A549 (cell line): ENCODE data around the gene CKS2. TPM values are rescaled to one million over a fixed set of nuclear protein-coding genes. Genes with fewer than 3 reads are reported as not detected.

Experiments
- ATAC-seq, 2 experiments: fragments of 200-7000 bp in 1 of 2; fragments of >200 bp in 1 of 2; cut with Nextera tagmentation in 1 of 2; cut with Tn5 transposase in 1 of 2; 3 replicates each; pipeline versions ENCODE4 v1.8.0 to v1.9.1; 2018 to 2020; ENCODE audit warnings: mild to moderate bottlenecking in 1 of 2, moderate library complexity in 1 of 2
- CTCF ChIA-PET: fragments of 300-600 bp; sonication (Branson Sonifier 250); formaldehyde crosslinking; extraction: SDS; loops from one replicate; lab custom pipeline; 2021; ENCODE audit warnings: antibody characterized with exemption, inconsistent platforms; lab: Yijun Ruan, JAX
- POLR2A ChIA-PET: fragments of 350-600 bp; formaldehyde crosslinking; extraction: SDS; loops from one replicate; lab custom pipeline; 2021; ENCODE audit warnings: antibody characterized with exemption, inconsistent platforms; lab: Yijun Ruan, JAX
- DNase-seq, 2 experiments: peaks; one replicate each; pipeline versions ENCODE4 v3.0.0 to v3.0.0-alpha.2; 2011 to 2016; ENCODE audit warnings: low read depth in 1 of 2, low spot score in 1 of 2
- FAIRE-seq: peaks from 2 replicates; lab custom pipeline; 2011; peaks lifted over from hg19 to GRCh38; lab: Jason Lieb, UNC
- H3K27ac ChIP-seq, 2 experiments: fragments of >200 bp; sonication (Bioruptor Twin); formaldehyde crosslinking; 3 replicates each; pipeline ENCODE4 v1.5.1; 2016 to 2017
- H3K4me1 ChIP-seq: fragments of >200 bp; sonication (Bioruptor Twin); formaldehyde crosslinking; 3 replicates; pipeline ENCODE4 v1.6.1; 2016
- H3K4me2 ChIP-seq: fragments of >200 bp; sonication (Bioruptor Twin); formaldehyde crosslinking; 3 replicates; pipeline ENCODE4 v1.6.1; 2016
- H3K4me3 ChIP-seq: fragments of >200 bp; sonication (Bioruptor Twin); formaldehyde crosslinking; 3 replicates; pipeline ENCODE4 v1.5.1; 2016
- H3K9me3 ChIP-seq: fragments of >200 bp; sonication (Bioruptor Twin); formaldehyde crosslinking; 3 replicates; pipeline ENCODE4 v1.6.1; 2016
- BCL3 ChIP-seq: fragments of >200 bp; sonication (Bioruptor Twin); formaldehyde crosslinking; IDR thresholded peaks from 3 replicates; pipeline ENCODE4 v1.6.1; 2016
- CBX8 ChIP-seq: fragments of 200-600 bp; sonication (generic); IDR thresholded peaks from 2 replicates; pipeline ENCODE4 v1.6.1; 2016
- CTCF ChIP-seq: fragments of >200 bp; sonication (Bioruptor Twin); formaldehyde crosslinking; IDR thresholded peaks from 3 replicates; pipeline ENCODE4 v1.5.1; 2016
- ELK1 ChIP-seq: fragments of 150-350 bp; IDR thresholded peaks from 2 replicates; pipeline ENCODE4 v1.6.1; 2014; ENCODE audit warnings: low read depth, mild to moderate bottlenecking, low read length
- EP300 ChIP-seq, 2 experiments: fragments of >200 bp; sonication (Bioruptor Twin); formaldehyde crosslinking; IDR thresholded peaks; 2 replicates in 1 of 2; 3 replicates in 1 of 2; pipeline ENCODE4 v1.6.1; 2016 to 2017
- FOSB ChIP-seq: fragments of 250-450 bp; sonication (Bioruptor Pico); IDR thresholded peaks from 2 replicates; pipeline ENCODE4 v1.5.0; 2020; ENCODE audit warnings: mild to moderate bottlenecking, moderate library complexity
- FOSL2 ChIP-seq, 2 experiments: fragments of 450-650 bp in 1 of 2; fragments of >200 bp in 1 of 2; sonication (Bioruptor Twin) in 1 of 2; formaldehyde crosslinking; IDR thresholded peaks; 2 replicates each; pipeline versions ENCODE4 v1.5.0 to v1.6.1; 2016 to 2020; ENCODE audit warnings: mild to moderate bottlenecking in 1 of 2, moderate library complexity in 1 of 2
- FOXS1 ChIP-seq: fragments of 250-450 bp; sonication (Bioruptor Pico); IDR thresholded peaks from 2 replicates; pipeline ENCODE4 v1.5.0; 2020; ENCODE audit warnings: mild to moderate bottlenecking, moderate library complexity
- GATA3 ChIP-seq: IDR thresholded peaks from 2 replicates; pipeline ENCODE4 v1.6.1; 2012; ENCODE audit warnings: borderline replicate concordance
- HES2 ChIP-seq: fragments of >200 bp; sonication (Bioruptor Twin); formaldehyde crosslinking; IDR thresholded peaks from 2 replicates; pipeline ENCODE4 v1.6.1; 2016
- HOXB5 ChIP-seq: fragments of 250-450 bp; sonication (Bioruptor Pico); IDR thresholded peaks from 2 replicates; pipeline ENCODE4 v1.5.0; 2020; ENCODE audit warnings: mild to moderate bottlenecking, moderate library complexity
- MAZ ChIP-seq: fragments of 150-350 bp; IDR thresholded peaks from 2 replicates; pipeline ENCODE4 v1.6.1; 2014; ENCODE audit warnings: antibody characterized with exemption, low read depth, low read length, borderline replicate concordance
- NFE2L2 ChIP-seq: fragments of 150-350 bp; conservative IDR thresholded peaks from 2 replicates; pipeline ENCODE4 v1.6.1; 2014; ENCODE audit warnings: low read length
- NR3C1 ChIP-seq: fragments of >200 bp; sonication (Bioruptor Twin); formaldehyde crosslinking; IDR thresholded peaks from 3 replicates; pipeline ENCODE4 v1.6.1; 2017
- RAD21 ChIP-seq, 2 experiments: fragments of >200 bp in 1 of 2; sonication (Bioruptor Twin) in 1 of 2; formaldehyde crosslinking in 1 of 2; IDR thresholded peaks in 1 of 2; conservative IDR thresholded peaks in 1 of 2; 2 replicates in 1 of 2; 3 replicates in 1 of 2; pipeline ENCODE4 v1.6.1; 2012 to 2018; ENCODE audit warnings: inconsistent platforms in 1 of 2
- SMC3 ChIP-seq: fragments of >200 bp; sonication (Bioruptor Twin); formaldehyde crosslinking; IDR thresholded peaks from 3 replicates; pipeline ENCODE4 v1.6.1; 2018; ENCODE audit warnings: inconsistent platforms
- TFCP2L1 ChIP-seq: fragments of 250-450 bp; sonication (Bioruptor Pico); IDR thresholded peaks from 2 replicates; pipeline ENCODE4 v1.5.0; 2021; ENCODE audit warnings: mild to moderate bottlenecking
- TP53 ChIP-seq: fragments of 250-450 bp; sonication (Bioruptor Pico); IDR thresholded peaks from 2 replicates; pipeline ENCODE4 v1.5.0; 2021; ENCODE audit warnings: mild to moderate bottlenecking, moderate library complexity
- ZFP36 ChIP-seq: fragments of 450-650 bp; IDR thresholded peaks from 2 replicates; pipeline ENCODE4 v1.6.1; 2014; ENCODE audit warnings: borderline replicate concordance; ENCODE audit not compliant: partially characterized antibody
- WGBS: methylation state at CpG from one replicate; pipeline ENCODE4 v1.1.6; 2017; ENCODE audit errors: missing lambda C conversion rate; 5-methylcytosine and 5-hydroxymethylcytosine counted together
- polyA plus RNA-seq, 4 experiments: library from polyadenylated mRNA; depleted of rRNA in 3 of 4; stranded (reverse); fragments of >200 nt; fragmentation: RNase III in 1 of 4; extraction: RNeasy Plus Mini Kit Qiagen cat#74134 plus additional on column Dnase treatment in 1 of 4; gene quantifications; 2 replicates in 3 of 4; 3 replicates in 1 of 4; pipeline ENCODE4 v1.2.3, GENCODE V29; 2011 to 2017

The CKS2 gene
- polyA plus RNA-seq, 2 of the 4 experiments (the other 2 are of a cell fraction): 515 to 576 TPM

GRCh38 chr9:89304020-89304833, 6.8 kb upstream of the CKS2 start:
- POLR2A ChIA-PET: no interaction called here

GRCh38 chr9:89304834-89305188, 6.2 kb upstream of the CKS2 start:
- H3K9me3 ChIP-seq: no peaks in the 10 kb centered on the region
- ATAC-seq (no peak), FAIRE-seq (no peak), DNase-seq (no peak)
- POLR2A ChIA-PET: no interaction called here
- H3K4me2 ChIP-seq: no peak overlapping the region
- peaks cover 7% of the 10 kb centered on the region; the same call in 2 of the 3 replicates for H3K4me1 ChIP-seq
- H3K4me3 ChIP-seq: no peak overlapping the region
- H3K27ac ChIP-seq: no peak overlapping the region
- CTCF ChIA-PET: no interaction called here
- no peak for TF ChIP-seq TFCP2L1 (CRISPR knock-in tag)
- TF ChIP-seq NR3C1: no peak
- no peak for TF ChIP-seq NFE2L2
- no peak for TF ChIP-seq HOXB5
- TF ChIP-seq FOSB: no peak
- 90% methylated on average over 2 of the region's 2 CpGs for WGBS

More at GRCh38 chr9:89304020-89304833, 6.8 kb upstream of the CKS2 start:
- Histone ChIP-seq H3K4me2 (no peak overlapping the region), H3K9me3 (no peaks in the 10 kb centered on the region), H3K4me3 (no peak overlapping the region), H3K27ac (no peak overlapping the region), H3K4me1 (peaks cover under 1% of the 10 kb centered on the region; the same call in 2 of the 3 replicates)
- TF ChIP-seq CTCF (no peak), HES2 (no peak), HOXB5 (no peak), MAZ (no peak), ELK1 (no peak), NFE2L2 (no peak), FOSL2 (IDR thresholded peaks at IDR 0.05) (no peak), FOSL2 (CRISPR knock-in tag; IDR thresholded peaks at IDR 0.05) (no peak), ZFP36 (no peak), GATA3 (no peak), TP53 (CRISPR knock-in tag) (no peak), SMC3 (no peak), EP300 (IDR thresholded peaks at IDR 0.05) (no peak), FOXS1 (no peak), BCL3 (no peak), CBX8 (no peak), RAD21 (conservative IDR thresholded peaks at IDR 0.05 in 1 of 2, IDR thresholded peaks at IDR 0.05 in 1 of 2) (no peak)
- CTCF ChIA-PET: interaction anchor here (0.8 kb wide), 1 partner anchor 14 kb away, joined by 5 read pairs; the partner anchor contains the start of gene SECISBP2
- DNase-seq (no peak), FAIRE-seq (no peak), ATAC-seq (no peak)
- 82% methylated on average over 7 of the region's 7 CpGs for WGBS
